ENCODE results near the gene MARCHF9. TPM values are rescaled to one million over a fixed set of nuclear protein-coding genes. Genes with fewer than 3 reads are reported as not detected.

Gene MARCHF9
- total RNA-seq, 1 donor from 2014 or later, result 20.0 TPM

DNA sequence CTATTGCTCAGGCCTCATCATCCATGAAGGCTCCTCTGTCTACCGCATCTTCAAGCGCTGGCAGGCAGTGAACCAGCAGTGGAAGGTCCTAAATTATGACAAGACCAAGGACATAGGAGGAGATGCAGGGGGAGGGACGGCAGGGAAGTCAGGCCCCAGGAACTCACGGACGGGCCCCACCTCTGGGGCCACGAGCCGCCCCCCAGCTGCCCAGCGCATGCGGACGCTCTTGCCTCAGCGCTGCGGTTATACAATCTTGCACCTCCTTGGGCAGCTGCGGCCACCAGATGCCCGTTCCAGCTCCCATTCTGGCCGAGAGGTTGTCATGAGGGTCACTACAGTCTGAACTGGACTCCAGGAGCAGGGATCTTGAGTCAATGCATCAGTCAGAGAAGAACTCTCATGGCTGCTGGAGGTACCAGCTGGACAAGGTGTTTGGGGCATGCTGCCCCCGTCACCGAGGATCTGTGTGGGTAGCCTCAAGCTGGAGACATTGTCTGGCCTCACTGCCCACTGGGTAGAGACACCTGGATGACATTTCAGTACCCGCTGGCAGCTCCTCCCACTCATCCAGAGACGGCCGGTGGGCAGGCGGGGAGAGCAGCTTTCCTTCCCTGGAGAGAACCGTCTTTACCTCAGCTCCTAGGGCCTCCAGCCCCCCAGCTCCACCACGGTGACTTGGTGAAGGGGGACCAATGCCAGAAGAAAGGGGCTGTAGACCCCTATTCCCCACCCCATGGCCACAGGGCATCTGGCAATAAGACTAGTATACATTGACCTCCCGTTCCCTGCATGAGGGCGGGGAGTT lies 3.9 kb downstream of the MARCHF9 start:
- intact Hi-C loops (cut with DNase I), result no loop called here

DNA sequence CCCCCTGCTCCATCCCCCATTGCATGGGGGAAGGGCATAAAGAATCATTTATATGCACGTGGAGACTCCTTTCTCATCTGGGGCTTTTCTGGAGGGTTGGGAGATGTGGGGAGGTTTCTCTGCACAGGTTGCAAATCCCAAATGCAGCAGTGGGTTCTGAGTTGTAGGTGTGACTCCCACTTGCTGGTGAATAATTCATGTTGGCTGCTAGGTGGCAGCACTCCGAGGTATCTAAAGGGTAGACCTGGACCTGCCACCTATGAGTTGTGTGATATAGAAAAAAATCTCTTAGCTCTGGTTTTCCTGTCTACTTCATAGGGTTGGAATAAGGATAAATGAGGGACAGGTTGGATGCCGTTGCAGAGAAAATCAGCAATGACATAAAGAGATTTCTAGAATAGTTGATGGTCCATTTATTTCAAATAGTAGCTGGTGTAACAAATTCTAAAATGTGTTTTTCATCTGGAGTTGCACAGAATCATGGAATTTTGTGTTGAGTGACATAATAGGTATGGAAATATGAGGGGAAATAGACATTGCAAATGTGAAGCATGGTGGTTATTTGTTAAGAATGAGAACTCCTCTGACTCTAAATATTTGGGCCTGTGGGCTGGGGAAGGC lies 4.6 kb downstream of the MARCHF9 start:
- H3K27ac ChIP-seq, result no peak overlapping the region
- ATAC-seq (no peak), DNase-seq (no peak)
- H3K27me3 ChIP-seq (ENCODE audit: low read depth), result peaks cover 13% of the 10 kb centered on the region
- H3K4me3 ChIP-seq, result no peak overlapping the region
- H3K9me3 ChIP-seq, result no peaks in the 10 kb centered on the region
- peaks cover 22% of the 10 kb centered on the region for H3K36me3 ChIP-seq
- peaks cover 16% of the 10 kb centered on the region for H3K4me1 ChIP-seq
- intact Hi-C loops (cut with DNase I), result no loop called here
- TF ChIP-seq CTCF (IDR thresholded peaks at IDR 0.05), result peak; percentile 31

More for the DNA sequence above, 3.9 kb downstream of the MARCHF9 start:
- Histone ChIP-seq H3K27ac (no peak overlapping the region), H3K27me3 (ENCODE audit: low read depth) (peaks cover 6% of the 10 kb centered on the region), H3K4me1 (peaks cover 22% of the 10 kb centered on the region), H3K9me3 (no peaks in the 10 kb centered on the region), H3K36me3 (peaks cover 22% of the 10 kb centered on the region), H3K4me3 (no peak overlapping the region)
- TF ChIP-seq CTCF (IDR thresholded peaks at IDR 0.05), result no peak
- ATAC-seq (no peak), DNase-seq (no peak)

DNA sequence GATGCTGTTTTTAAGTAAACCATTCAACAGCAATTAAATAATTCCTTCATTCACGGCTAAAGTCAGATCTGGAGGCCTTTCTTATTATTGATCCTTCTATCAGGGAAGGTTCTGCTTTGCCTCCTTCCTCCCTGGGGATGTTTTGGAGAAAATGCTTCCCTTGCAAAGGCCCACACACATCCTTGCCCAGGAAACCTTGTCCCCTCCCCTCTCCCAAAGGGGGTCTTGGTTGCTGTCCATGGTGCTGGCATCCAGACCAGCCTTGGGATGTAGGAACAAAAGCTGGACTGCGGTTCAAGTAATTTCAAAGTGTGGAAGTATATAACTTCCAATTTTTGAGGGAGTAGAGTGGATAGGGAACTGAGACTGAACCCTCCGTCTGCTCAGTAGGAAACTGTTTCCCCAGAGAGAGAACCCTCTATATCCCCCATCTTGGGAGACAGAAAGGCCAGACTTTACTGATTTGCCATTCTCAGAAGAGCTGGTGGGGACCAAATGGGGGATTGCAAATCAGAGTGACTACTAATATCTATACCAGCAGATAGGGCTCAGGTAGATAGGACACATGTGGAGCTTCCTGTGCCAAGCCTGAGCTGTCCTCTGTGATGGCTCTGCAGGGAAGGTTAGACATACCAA lies 5.6 kb downstream of the MARCHF9 start:
- no peak for DNase-seq
- H3K27me3 ChIP-seq (ENCODE audit: low read depth), result peaks cover 23% of the 10 kb centered on the region
- no peaks in the 10 kb centered on the region for H3K9me3 ChIP-seq
- no peak for ATAC-seq
- peaks cover 23% of the 10 kb centered on the region for H3K4me1 ChIP-seq
- intact Hi-C loops (cut with DNase I), result no loop called here
- H3K4me3 ChIP-seq, result no peak overlapping the region
- peaks cover 22% of the 10 kb centered on the region for H3K36me3 ChIP-seq
- no peak overlapping the region for H3K27ac ChIP-seq
- no peak for TF ChIP-seq CTCF (IDR thresholded peaks at IDR 0.05)

- no peak overlapping the region for H3K4me3 ChIP-seq
- TF ChIP-seq CTCF (IDR thresholded peaks at IDR 0.05), result no peak
Observed at GRCh38 chr12:57761391-57761998, 6.6 kb downstream of the MARCHF9 start.

GRCh38 chr12:57762463-57762862 lies 7.6 kb downstream of the MARCHF9 start:
- ATAC-seq (no peak), DNase-seq (no peak)
- Histone ChIP-seq H3K4me1 (peaks cover 31% of the 10 kb centered on the region), H3K27me3 (ENCODE audit: low read depth) (peaks cover 35% of the 10 kb centered on the region), H3K9me3 (no peaks in the 10 kb centered on the region), H3K27ac (no peak overlapping the region), H3K36me3 (peaks cover 19% of the 10 kb centered on the region), H3K4me3 (no peak overlapping the region)
- intact Hi-C loops (cut with DNase I), result no loop called here
- TF ChIP-seq CTCF (IDR thresholded peaks at IDR 0.05), result no peak

More at GRCh38 chr12:57761391-57761998, 6.6 kb downstream of the MARCHF9 start:
- peaks cover 31% of the 10 kb centered on the region for H3K27me3 ChIP-seq (ENCODE audit: low read depth)
- H3K9me3 ChIP-seq, result no peaks in the 10 kb centered on the region
- DNase-seq, result no peak
- peaks cover 27% of the 10 kb centered on the region for H3K4me1 ChIP-seq
- no peak for ATAC-seq
- intact Hi-C loops (cut with DNase I), result no loop called here
- peaks cover 22% of the 10 kb centered on the region for H3K36me3 ChIP-seq
- no peak overlapping the region for H3K27ac ChIP-seq
